ENCODE results near the gene SLC1A4. TPM values are rescaled to one million over a fixed set of nuclear protein-coding genes. Genes with fewer than 3 reads are reported as not detected.
A peak's percentile ranks its signal among the peaks of the same experiment; 100 is the strongest.

Gene SLC1A4
- total RNA-seq, 1 experiment from 2014 or later = 35.0 TPM

DNA sequence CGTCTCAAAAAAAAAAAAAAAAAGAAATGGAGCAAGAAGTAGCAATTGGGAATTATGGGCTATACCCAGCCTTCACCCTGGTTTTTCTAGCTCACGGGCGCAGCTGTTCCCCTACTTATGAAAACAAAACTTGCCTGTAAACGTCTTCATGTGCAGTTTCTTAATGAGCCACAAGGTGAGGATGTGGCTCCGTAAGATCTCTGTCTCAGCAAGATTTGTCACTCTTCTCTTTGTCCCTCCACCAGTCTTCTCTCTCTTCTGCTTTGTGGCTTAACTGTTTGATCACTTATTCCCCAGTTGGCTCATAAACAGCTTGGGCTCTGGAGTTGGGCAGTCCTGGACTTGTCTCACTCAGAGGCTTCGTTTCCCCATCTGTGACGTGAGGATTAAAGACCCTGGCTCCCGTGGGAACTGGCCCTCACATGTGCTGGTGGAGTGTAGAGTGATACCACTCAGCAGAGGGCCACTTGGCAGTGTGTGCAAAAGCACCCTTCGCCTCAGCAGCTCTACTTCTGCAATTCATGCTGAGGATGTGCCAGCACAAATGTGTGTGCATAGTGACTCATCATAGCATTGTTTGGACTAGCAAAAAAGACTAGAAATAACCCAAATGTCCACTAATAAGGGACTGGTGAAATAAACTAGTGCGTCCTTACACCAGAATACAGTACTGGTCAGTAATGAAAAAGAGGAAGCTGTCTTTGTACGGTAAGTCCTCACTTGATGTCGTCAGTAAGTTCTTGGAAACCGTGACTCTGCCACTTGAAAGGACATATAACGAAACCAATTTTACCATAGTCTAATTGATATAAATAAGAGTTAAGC lies 75.7 kb downstream of the SLC1A4 start:
- Histone ChIP-seq H3K4me1 (peaks cover 5% of the 10 kb centered on the region; the same call in 1 of the 2 replicates), H3K4me3 (ENCODE audit: low read depth, low read length) (no peak overlapping the region), H3K36me3 (ENCODE audit: control insufficient read depth, insufficient read depth, low read length) (peaks cover 4% of the 10 kb centered on the region), H3K27me3 (replicated peaks; ENCODE audit: control insufficient read depth, insufficient read depth, low read length) (no peaks in the 10 kb centered on the region), H3K9me3 (no peaks in the 10 kb centered on the region)
- BruUV-seq (replicated peaks) = no TSS peak
- H3K27me3 Mint-ChIP-seq (ENCODE audit: insufficient read depth, unreplicated experiment) = no peaks in the 10 kb centered on the region
- CTCF ChIA-PET = interaction anchor here (0.6 to 2.1 kb wide), 10 partner anchors 9 to 1010 kb away, joined by 3 to 27 read pairs (median 4); partner anchors contain the start of genes CEP68 and RAB1A
- H3K36me3 Mint-ChIP-seq (ENCODE audit: insufficient read depth, unreplicated experiment) = peaks cover 21% of the 10 kb centered on the region
- H3K9me3 Mint-ChIP-seq (ENCODE audit: unreplicated experiment) = no peaks in the 10 kb centered on the region
- no peaks in the 10 kb centered on the region for H3K4me1 Mint-ChIP-seq (ENCODE audit: low read depth, unreplicated experiment)
- DNase-seq = peak in 1 of 2 experiments; percentile 42
- POLR2A ChIA-PET = interaction anchor here (0.8 to 1.2 kb wide), 2 partner anchors 9 to 163 kb away, joined by 3 to 8 read pairs; partner anchors contain the start of genes ACTR2 and CEP68
- intact Hi-C loops (cut with micrococcal nuclease; ENCODE audit: unreplicated experiment) = loop anchor here (1.0 kb wide), 2 partner anchors 122 to 508 kb away; no protein-coding TSS in a partner anchor
- H3K4me3 Mint-ChIP-seq (ENCODE audit: unreplicated experiment) = no peak overlapping the region
- H3K27ac Mint-ChIP-seq (ENCODE audit: unreplicated experiment) = no peak overlapping the region
- TF ChIP-seq, protein P1, sequence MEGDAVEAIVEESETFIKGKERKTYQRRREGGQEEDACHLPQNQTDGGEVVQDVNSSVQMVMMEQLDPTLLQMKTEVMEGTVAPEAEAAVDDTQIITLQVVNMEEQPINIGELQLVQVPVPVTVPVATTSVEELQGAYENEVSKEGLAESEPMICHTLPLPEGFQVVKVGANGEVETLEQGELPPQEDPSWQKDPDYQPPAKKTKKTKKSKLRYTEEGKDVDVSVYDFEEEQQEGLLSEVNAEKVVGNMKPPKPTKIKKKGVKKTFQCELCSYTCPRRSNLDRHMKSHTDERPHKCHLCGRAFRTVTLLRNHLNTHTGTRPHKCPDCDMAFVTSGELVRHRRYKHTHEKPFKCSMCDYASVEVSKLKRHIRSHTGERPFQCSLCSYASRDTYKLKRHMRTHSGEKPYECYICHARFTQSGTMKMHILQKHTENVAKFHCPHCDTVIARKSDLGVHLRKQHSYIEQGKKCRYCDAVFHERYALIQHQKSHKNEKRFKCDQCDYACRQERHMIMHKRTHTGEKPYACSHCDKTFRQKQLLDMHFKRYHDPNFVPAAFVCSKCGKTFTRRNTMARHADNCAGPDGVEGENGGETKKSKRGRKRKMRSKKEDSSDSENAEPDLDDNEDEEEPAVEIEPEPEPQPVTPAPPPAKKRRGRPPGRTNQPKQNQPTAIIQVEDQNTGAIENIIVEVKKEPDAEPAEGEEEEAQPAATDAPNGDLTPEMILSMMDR (IDR thresholded peaks at IDR 0.05; ENCODE audit: insufficient read depth in 1 of 2, low read depth in 1 of 2, low read length in 1 of 2, severe bottlenecking in 1 of 2, unreplicated experiment in 1 of 2) = peak; percentile 47 to 82

DNA sequence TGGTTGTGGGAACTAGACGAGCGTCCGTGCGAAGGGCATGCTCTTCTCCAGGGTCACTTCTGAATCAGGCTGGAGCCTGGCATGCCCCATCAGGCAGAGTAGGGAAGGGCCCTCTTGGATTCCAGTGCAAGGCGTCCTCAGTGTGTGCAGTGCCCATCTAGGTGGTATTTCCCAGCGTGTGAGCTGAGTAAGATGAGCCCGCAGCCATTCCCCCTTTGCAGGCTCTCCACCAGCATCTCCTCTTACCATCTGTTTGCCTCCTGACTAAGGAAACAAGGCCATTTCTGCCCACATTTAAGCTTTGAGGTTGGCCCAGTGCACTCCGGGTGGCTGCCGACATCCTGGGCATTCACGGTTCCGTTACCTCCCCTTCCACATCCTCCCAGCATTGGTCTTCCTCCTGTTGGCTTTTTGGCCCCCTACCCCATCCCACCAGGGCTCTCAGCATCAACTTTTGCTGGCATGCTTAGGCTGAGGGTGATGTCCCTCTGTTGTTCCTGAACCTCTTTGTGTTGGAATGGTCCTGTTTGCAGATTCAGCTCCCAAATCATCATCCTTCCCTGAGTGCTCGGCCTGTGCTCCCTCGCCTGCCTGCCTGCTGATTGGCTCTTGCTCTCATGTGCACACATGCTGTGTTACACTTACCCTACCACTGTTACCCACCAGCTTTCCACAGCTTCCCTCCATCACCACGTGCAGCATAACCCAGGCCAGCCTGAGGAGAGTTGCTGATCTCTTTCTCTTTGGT lies 78.8 kb downstream of the SLC1A4 start:
- intact Hi-C loops (cut with micrococcal nuclease; ENCODE audit: unreplicated experiment) = no loop called here
- no peak overlapping the region for H3K4me3 ChIP-seq (ENCODE audit: low read depth, low read length)
- no peak for DNase-seq
- peaks cover 5% of the 10 kb centered on the region; the same call in 1 of the 2 replicates for H3K4me1 ChIP-seq
- TF ChIP-seq, protein P1 (IDR thresholded peaks at IDR 0.05; ENCODE audit: insufficient read depth in 1 of 2, low read depth in 1 of 2, low read length in 1 of 2, severe bottlenecking in 1 of 2, unreplicated experiment in 1 of 2) = no peak
- Mint-ChIP-seq H3K4me1 (ENCODE audit: low read depth, unreplicated experiment) (no peaks in the 10 kb centered on the region), H3K27ac (ENCODE audit: unreplicated experiment) (no peak overlapping the region), H3K27me3 (ENCODE audit: insufficient read depth, unreplicated experiment) (no peaks in the 10 kb centered on the region), H3K36me3 (ENCODE audit: insufficient read depth, unreplicated experiment) (peaks cover 49% of the 10 kb centered on the region), H3K9me3 (ENCODE audit: unreplicated experiment) (no peaks in the 10 kb centered on the region), H3K4me3 (ENCODE audit: unreplicated experiment) (no peak overlapping the region)
- no TSS peak for BruUV-seq (replicated peaks)
- H3K9me3 ChIP-seq = no peaks in the 10 kb centered on the region
- ChIA-PET POLR2A (no interaction called here), CTCF (interaction anchor here (1.0 to 1.2 kb wide), 2 partner anchors 12 to 119 kb away, joined by 3 read pairs; partner anchors contain the start of gene CEP68)
- H3K27me3 ChIP-seq (replicated peaks; ENCODE audit: control insufficient read depth, insufficient read depth, low read length) = no peaks in the 10 kb centered on the region
- H3K36me3 ChIP-seq (ENCODE audit: control insufficient read depth, insufficient read depth, low read length) = peaks cover 5% of the 10 kb centered on the region

DNA sequence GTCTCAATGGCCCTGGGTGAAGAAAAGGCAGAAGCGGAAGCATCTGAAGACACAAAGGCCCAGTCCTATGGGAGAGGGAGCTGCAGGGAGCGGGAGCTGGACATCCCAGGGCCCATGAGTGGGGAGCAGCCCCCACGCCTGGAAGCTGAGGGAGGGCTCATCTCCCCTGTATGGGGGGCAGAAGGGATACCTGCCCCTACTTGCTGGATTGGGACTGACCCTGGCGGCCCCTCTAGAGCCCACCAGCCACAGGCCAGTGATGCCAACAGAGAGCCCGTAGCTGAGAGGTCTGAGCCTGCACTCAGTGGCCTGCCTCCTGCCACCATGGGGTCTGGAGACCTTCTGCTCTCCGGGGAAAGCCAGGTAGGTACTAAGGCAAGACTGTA lies 80.2 kb downstream of the SLC1A4 start:
- CTCF ChIA-PET = interaction anchor here (2.4 kb wide), 1 partner anchor 118 kb away, joined by 14 read pairs; no protein-coding TSS in a partner anchor
- intact Hi-C loops (cut with micrococcal nuclease; ENCODE audit: unreplicated experiment) = no loop called here
- TF ChIP-seq, protein P1 (IDR thresholded peaks at IDR 0.05; ENCODE audit: insufficient read depth in 1 of 2, low read depth in 1 of 2, low read length in 1 of 2, severe bottlenecking in 1 of 2, unreplicated experiment in 1 of 2) = no peak

More for the DNA sequence above, 80.2 kb downstream of the SLC1A4 start:
- H3K9me3 ChIP-seq = no peaks in the 10 kb centered on the region
- peaks cover 5% of the 10 kb centered on the region; the same call in 1 of the 2 replicates for H3K4me1 ChIP-seq
- no peak overlapping the region for H3K4me3 ChIP-seq (ENCODE audit: low read depth, low read length)
- DNase-seq = no peak
- Mint-ChIP-seq H3K36me3 (ENCODE audit: insufficient read depth, unreplicated experiment) (peaks cover 61% of the 10 kb centered on the region), H3K4me3 (ENCODE audit: unreplicated experiment) (no peak overlapping the region), H3K27me3 (ENCODE audit: insufficient read depth, unreplicated experiment) (no peaks in the 10 kb centered on the region), H3K9me3 (ENCODE audit: unreplicated experiment) (no peaks in the 10 kb centered on the region), H3K4me1 (ENCODE audit: low read depth, unreplicated experiment) (no peaks in the 10 kb centered on the region), H3K27ac (ENCODE audit: unreplicated experiment) (no peak overlapping the region)
- H3K36me3 ChIP-seq (ENCODE audit: control insufficient read depth, insufficient read depth, low read length) = peaks cover 5% of the 10 kb centered on the region
- POLR2A ChIA-PET = no interaction called here
- BruUV-seq (replicated peaks) = no TSS peak
- H3K27me3 ChIP-seq (replicated peaks; ENCODE audit: control insufficient read depth, insufficient read depth, low read length) = no peaks in the 10 kb centered on the region

Measured in Caco-2 (cell line).